PC-9 (cell line): Measurements from ENCODE around the gene NDUFAF8. TPM values are rescaled to one million over a fixed set of nuclear protein-coding genes. Genes with fewer than 3 reads are reported as not detected.

ENCODE experiments used
- BruUV-seq: library from RNA; stranded (reverse); fragments of 400-500 nt; replicated peaks from 2 replicates; lab custom pipeline; 2021; lab: Mats Ljungman, UMichigan
- CTCF ChIA-PET: fragments of 300-600 bp; sonication (Branson Sonifier 250); formaldehyde crosslinking; loops from one replicate; lab custom pipeline; 2022; ENCODE audit warnings: antibody characterized with exemption; lab: Charles Lee
- POLR2A ChIA-PET: fragments of 300-600 bp; sonication (Branson Sonifier 250); formaldehyde crosslinking; loops from one replicate; lab custom pipeline; 2022; ENCODE audit warnings: antibody characterized with exemption; ENCODE audit not compliant: unreplicated experiment; lab: Charles Lee
- DNase-seq, 2 experiments: peaks; one replicate each; pipeline versions ENCODE4 v3.0.0 to v3.0.0-alpha.2; 2015 to 2022; ENCODE audit warnings: mixed read lengths in 1 of 2
- H2AFZ ChIP-seq: fragments of 200-600 bp; sonication (generic); 2 replicates; pipeline ENCODE4 v1.8.1; 2017; ENCODE audit warnings: antibody characterized with exemption
- H3F3A ChIP-seq: fragments of 200-600 bp; sonication (generic); 2 replicates; pipeline ENCODE4 v1.8.1; 2017; ENCODE audit warnings: antibody characterized with exemption, mild to moderate bottlenecking, low read depth; ENCODE audit not compliant: insufficient read depth
- H3K27ac ChIP-seq: fragments of 200-600 bp; sonication (generic); 2 replicates; pipeline ENCODE4 v1.6.1; 2016; ENCODE audit warnings: mixed run types
- H3K27me3 ChIP-seq: fragments of 200-600 bp; sonication (generic); 2 replicates; pipeline ENCODE4 v1.6.1; 2016; ENCODE audit warnings: low read depth, mixed run types; ENCODE audit not compliant: insufficient read depth
- H3K36me3 ChIP-seq: fragments of 200-600 bp; sonication (generic); 2 replicates; pipeline ENCODE4 v1.6.1; 2016; ENCODE audit warnings: low read depth, mixed run types
- H3K4me1 ChIP-seq: fragments of 200-600 bp; sonication (generic); replicated peaks from 2 replicates; pipeline ENCODE4 v1.6.1; 2016; ENCODE audit warnings: mixed run types; ENCODE audit not compliant: insufficient read depth
- H3K4me2 ChIP-seq: fragments of 200-600 bp; sonication (generic); 2 replicates; pipeline ENCODE4 v1.6.1; 2017; ENCODE audit warnings: mixed run types
- H3K4me3 ChIP-seq: fragments of 200-600 bp; sonication (generic); 2 replicates; pipeline ENCODE4 v1.6.1; 2016; ENCODE audit warnings: mixed run types
- H3K79me2 ChIP-seq: fragments of 200-600 bp; sonication (generic); 2 replicates; pipeline ENCODE4 v1.6.1; 2017; ENCODE audit warnings: low read depth, mixed run types
- H3K9me2 ChIP-seq: fragments of 200-600 bp; sonication (generic); 2 replicates; pipeline ENCODE4 v1.8.1; 2017; ENCODE audit warnings: mild to moderate bottlenecking; ENCODE audit not compliant: insufficient read depth
- H3K9me3 ChIP-seq: fragments of 200-600 bp; sonication (generic); 2 replicates; pipeline ENCODE4 v1.8.1; 2016; ENCODE audit warnings: low read depth; ENCODE audit not compliant: insufficient read depth
- H4K20me1 ChIP-seq: fragments of 200-600 bp; sonication (generic); 2 replicates; pipeline ENCODE4 v1.8.1; 2017; ENCODE audit not compliant: insufficient read depth
- EZH2 ChIP-seq: fragments of 200-600 bp; sonication (generic); IDR thresholded peaks from 2 replicates; pipeline ENCODE4 v1.8.0; 2017; ENCODE audit warnings: antibody characterized with exemption, low read depth
- intact Hi-C: fragments of 100-400 bp; cut with micrococcal nuclease; formaldehyde crosslinking; loops from one replicate; pipeline ENCODE4 v1.10.0; 2022; ENCODE audit not compliant: unreplicated experiment
- total RNA-seq: library from RNA; stranded (reverse); gene quantifications from 2 replicates; pipeline ENCODE4 v1.2.3, GENCODE V29; 2021
- TF ChIP-seq, protein P1 (sequence below): fragments of 200-600 bp; sonication (generic); conservative IDR thresholded peaks from 2 replicates; pipeline ENCODE4 v1.6.1; 2017; ENCODE audit warnings: mixed run types, antibody characterized with exemption, mild to moderate bottlenecking, moderate library complexity

Gene NDUFAF8
- total RNA-seq, 1 experiment from 2014 or later: 53.3 TPM

DNA sequence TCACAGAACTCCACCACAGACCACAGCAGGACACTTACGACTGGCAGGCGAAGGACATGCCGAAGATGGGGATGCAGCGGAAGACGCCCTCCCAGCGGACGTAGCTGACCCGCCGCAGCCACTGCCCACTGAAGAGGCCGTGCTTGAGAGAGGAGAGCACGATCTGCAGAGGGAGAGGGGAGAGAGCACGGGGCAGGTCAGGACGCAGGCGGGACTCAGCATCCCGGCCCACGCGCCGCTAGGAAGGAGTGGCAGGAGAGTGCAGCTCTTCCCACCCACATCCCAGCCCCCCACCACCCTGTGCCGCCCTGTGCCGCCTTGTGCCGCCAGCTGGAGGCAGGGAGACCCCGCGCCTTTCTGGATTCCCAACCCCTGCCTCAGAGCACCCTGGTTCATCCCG, 41.5 kb downstream of the NDUFAF8 start:
- Histone ChIP-seq H3K79me2 (no peaks in the 10 kb centered on the region), H3K4me3 (no peak overlapping the region), H3F3A (no peaks in the 10 kb centered on the region), H2AFZ (no peak overlapping the region), H3K36me3 (no peaks in the 10 kb centered on the region), H3K4me2 (no peak overlapping the region), H3K9me3 (no peaks in the 10 kb centered on the region), H3K27ac (no peak overlapping the region), H3K27me3 (no peaks in the 10 kb centered on the region), H3K4me1 (no peaks in the 10 kb centered on the region), H4K20me1 (no peaks in the 10 kb centered on the region), H3K9me2 (no peaks in the 10 kb centered on the region)
- intact Hi-C loops: no loop called here
- TF ChIP-seq, protein P1, sequence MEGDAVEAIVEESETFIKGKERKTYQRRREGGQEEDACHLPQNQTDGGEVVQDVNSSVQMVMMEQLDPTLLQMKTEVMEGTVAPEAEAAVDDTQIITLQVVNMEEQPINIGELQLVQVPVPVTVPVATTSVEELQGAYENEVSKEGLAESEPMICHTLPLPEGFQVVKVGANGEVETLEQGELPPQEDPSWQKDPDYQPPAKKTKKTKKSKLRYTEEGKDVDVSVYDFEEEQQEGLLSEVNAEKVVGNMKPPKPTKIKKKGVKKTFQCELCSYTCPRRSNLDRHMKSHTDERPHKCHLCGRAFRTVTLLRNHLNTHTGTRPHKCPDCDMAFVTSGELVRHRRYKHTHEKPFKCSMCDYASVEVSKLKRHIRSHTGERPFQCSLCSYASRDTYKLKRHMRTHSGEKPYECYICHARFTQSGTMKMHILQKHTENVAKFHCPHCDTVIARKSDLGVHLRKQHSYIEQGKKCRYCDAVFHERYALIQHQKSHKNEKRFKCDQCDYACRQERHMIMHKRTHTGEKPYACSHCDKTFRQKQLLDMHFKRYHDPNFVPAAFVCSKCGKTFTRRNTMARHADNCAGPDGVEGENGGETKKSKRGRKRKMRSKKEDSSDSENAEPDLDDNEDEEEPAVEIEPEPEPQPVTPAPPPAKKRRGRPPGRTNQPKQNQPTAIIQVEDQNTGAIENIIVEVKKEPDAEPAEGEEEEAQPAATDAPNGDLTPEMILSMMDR: no peak
- no peak for TF ChIP-seq EZH2
- CTCF ChIA-PET: no interaction called here
- BruUV-seq: no TSS peak
- no peak for DNase-seq
- POLR2A ChIA-PET: no interaction called here

DNA sequence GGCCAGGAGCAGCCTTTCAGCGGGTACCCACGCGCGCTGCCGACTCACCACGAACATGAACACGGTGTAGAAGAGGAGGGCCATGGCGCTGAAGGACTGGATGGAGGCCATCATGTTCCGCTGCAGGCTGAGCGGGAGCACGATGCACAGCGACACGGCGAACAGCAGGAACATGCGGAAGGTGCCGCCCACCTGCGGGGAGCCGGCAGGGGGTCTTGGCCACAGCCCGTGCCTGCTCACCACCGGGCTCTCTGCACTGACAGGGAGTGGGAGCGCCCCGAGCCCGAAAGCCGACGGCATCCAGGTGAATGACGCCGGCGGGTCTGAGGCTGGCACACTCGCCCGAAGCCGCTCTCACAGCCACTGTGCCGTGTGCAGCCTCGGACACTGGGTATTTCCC, 43.0 kb downstream of the NDUFAF8 start:
- H3K36me3 ChIP-seq: no peaks in the 10 kb centered on the region
- intact Hi-C loops: no loop called here

DNA sequence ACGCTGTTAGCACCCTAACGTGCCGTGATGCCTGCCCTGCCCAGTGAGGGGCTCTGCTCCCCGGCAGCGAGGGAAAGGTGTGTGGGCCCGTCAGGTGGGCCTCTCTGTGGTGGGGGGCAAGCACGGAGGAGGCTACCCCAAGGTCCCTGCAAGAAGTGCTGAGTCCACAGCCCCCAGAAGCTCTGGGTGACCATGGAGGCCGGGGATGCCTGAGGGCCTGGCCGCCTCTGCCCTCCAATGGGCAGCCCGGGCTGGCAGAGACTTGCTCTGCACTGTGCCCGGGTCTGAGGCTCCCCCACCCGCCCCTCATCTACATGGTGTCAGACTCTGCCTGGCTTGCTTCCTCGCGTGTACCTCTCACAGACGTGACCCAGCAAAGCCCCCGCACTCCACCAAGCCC, 43.8 kb downstream of the NDUFAF8 start:
- no peaks in the 10 kb centered on the region for H3F3A ChIP-seq
- no peak for DNase-seq
- no peaks in the 10 kb centered on the region for H3K36me3 ChIP-seq
- H3K9me2 ChIP-seq: no peaks in the 10 kb centered on the region
- H3K4me1 ChIP-seq: no peaks in the 10 kb centered on the region
- H3K9me3 ChIP-seq: no peaks in the 10 kb centered on the region
- peaks cover 7% of the 10 kb centered on the region; the same call in 1 of the 2 replicates for H4K20me1 ChIP-seq
- H3K27ac ChIP-seq: no peak overlapping the region
- TF ChIP-seq, protein P1: no peak
- TF ChIP-seq EZH2: no peak
- intact Hi-C loops: no loop called here
- H3K4me3 ChIP-seq: no peak overlapping the region
- BruUV-seq: no TSS peak
- POLR2A ChIA-PET: no interaction called here
- no peaks in the 10 kb centered on the region for H3K27me3 ChIP-seq
- CTCF ChIA-PET: no interaction called here
- peaks cover 4% of the 10 kb centered on the region; the same call in 1 of the 2 replicates for H3K79me2 ChIP-seq
- H2AFZ ChIP-seq: no peak overlapping the region
- no peak overlapping the region for H3K4me2 ChIP-seq

More for the DNA sequence above, 43.0 kb downstream of the NDUFAF8 start:
- peaks cover 5% of the 10 kb centered on the region; the same call in 1 of the 2 replicates for H4K20me1 ChIP-seq
- TF ChIP-seq EZH2: no peak
- TF ChIP-seq, protein P1: no peak
- ChIA-PET POLR2A (interaction anchor here (0.6 kb wide), 1 partner anchor 236 kb away, joined by 18 read pairs; no protein-coding TSS in a partner anchor), CTCF (no interaction called here)
- H3K4me1 ChIP-seq: no peaks in the 10 kb centered on the region
- no peak overlapping the region for H3K27ac ChIP-seq
- no peak for DNase-seq
- no TSS peak for BruUV-seq
- no peaks in the 10 kb centered on the region for H3K9me2 ChIP-seq
- no peak overlapping the region for H3K4me3 ChIP-seq
- H2AFZ ChIP-seq: no peak overlapping the region
- H3K79me2 ChIP-seq: peaks cover 4% of the 10 kb centered on the region; the same call in 1 of the 2 replicates
- H3K4me2 ChIP-seq: no peak overlapping the region
- H3K27me3 ChIP-seq: no peaks in the 10 kb centered on the region
- no peaks in the 10 kb centered on the region for H3K9me3 ChIP-seq
- no peaks in the 10 kb centered on the region for H3F3A ChIP-seq
